H1 (cell line): ENCODE results near the gene PGP. TPM values are rescaled to one million over a fixed set of nuclear protein-coding genes. Genes with fewer than 3 reads are reported as not detected.
A peak's percentile ranks its signal among the peaks of the same experiment; 100 is the strongest.

Source experiments
- CTCF ChIA-PET: fragments of 300-600 bp; sonication (Branson Sonifier 250); formaldehyde crosslinking; loops from one replicate; lab custom pipeline; 2021; ENCODE audit not compliant: partially characterized antibody; lab: Charles Lee
- POLR2A ChIA-PET: fragments of 300-600 bp; sonication (Branson Sonifier 250); formaldehyde crosslinking; loops from one replicate; lab custom pipeline; 2021; ENCODE audit warnings: inconsistent platforms; ENCODE audit not compliant: partially characterized antibody; lab: Charles Lee
- DNase-seq, 2 experiments: peaks; one replicate each; pipeline versions ENCODE4 v3.0.0 to v3.0.0-alpha.2; 2010 to 2022; ENCODE audit warnings: low spot score in 2 of 2, low read depth in 1 of 2, mixed read lengths in 1 of 2
- FAIRE-seq: peaks from 2 replicates; lab custom pipeline; 2011; peaks lifted over from hg19 to GRCh38; lab: Jason Lieb, UNC
- H2AFZ ChIP-seq: 2 replicates; pipeline ENCODE4 v1.8.1; 2012; ENCODE audit warnings: low read length, inconsistent platforms
- H2AK5ac ChIP-seq: 2 replicates; pipeline ENCODE4 v1.6.1; 2013; ENCODE audit warnings: low read depth, low read length
- H2BK120ac ChIP-seq: replicated peaks from 2 replicates; pipeline ENCODE3; 2013; ENCODE audit warnings: low read depth, low read length, inconsistent platforms
- H2BK12ac ChIP-seq: 2 replicates; pipeline ENCODE4 v1.6.1; 2013; ENCODE audit warnings: low read depth, low read length
- H2BK15ac ChIP-seq: 2 replicates; pipeline ENCODE4 v1.6.1; 2013; ENCODE audit warnings: low read length
- H2BK20ac ChIP-seq: 2 replicates; pipeline ENCODE4 v1.6.1; 2013; ENCODE audit warnings: low read length
- H2BK5ac ChIP-seq: 2 replicates; pipeline ENCODE4 v1.6.1; 2013; ENCODE audit warnings: low read depth, low read length
- H3K14ac ChIP-seq: 2 replicates; pipeline ENCODE4 v1.6.1; 2013; ENCODE audit warnings: inconsistent platforms; ENCODE audit not compliant: insufficient read length
- H3K18ac ChIP-seq: 2 replicates; pipeline ENCODE4 v1.6.1; 2013; ENCODE audit warnings: low read length; ENCODE audit errors: extremely low read depth
- H3K23ac ChIP-seq: 2 replicates; pipeline ENCODE4 v1.6.1; 2013; ENCODE audit warnings: inconsistent platforms; ENCODE audit not compliant: insufficient read length
- H3K23me2 ChIP-seq: 2 replicates; pipeline ENCODE4 v1.6.1; 2013; ENCODE audit warnings: low read depth, low read length
- H3K27ac ChIP-seq: 2 replicates; pipeline ENCODE4 v1.6.1; 2011; ENCODE audit warnings: low read depth, low read length, inconsistent platforms
- H3K27me3 ChIP-seq, 4 experiments: replicated peaks in 1 of 4; 1 replicate in 1 of 4; 2 replicates in 3 of 4; pipeline versions ENCODE4 v1.6.1 to v1.8.1; 2011 to 2013; ENCODE audit warnings: low read length in 3 of 4, mild to moderate bottlenecking in 3 of 4, inconsistent platforms in 2 of 4, mixed read lengths in 2 of 4, moderate library complexity in 1 of 4; ENCODE audit not compliant: control insufficient read depth in 3 of 4, insufficient read depth in 3 of 4; ENCODE audit errors: extremely low read depth in 1 of 4
- H3K36me3 ChIP-seq, 4 experiments: 2 replicates each; pipeline versions ENCODE4 v1.6.1 to v1.8.1; 2011 to 2013; ENCODE audit warnings: mild to moderate bottlenecking in 4 of 4, low read length in 3 of 4, moderate library complexity in 2 of 4, control low read depth in 1 of 4, inconsistent platforms in 1 of 4; ENCODE audit not compliant: insufficient read depth in 4 of 4, control insufficient read depth in 2 of 4
- H3K4ac ChIP-seq: replicated peaks from 2 replicates; pipeline ENCODE3; 2013; ENCODE audit warnings: low read length, low read depth, mixed read lengths, inconsistent platforms; ENCODE audit not compliant: insufficient read length
- H3K4me1 ChIP-seq, 4 experiments: replicated peaks in 1 of 4; 1 replicate in 1 of 4; 2 replicates in 3 of 4; pipeline versions ENCODE4 v1.6.1 to v1.8.1; 2011 to 2013; ENCODE audit warnings: low read length in 3 of 4, inconsistent platforms in 2 of 4, mixed read lengths in 1 of 4; ENCODE audit not compliant: insufficient read depth in 4 of 4, control insufficient read depth in 3 of 4
- H3K4me2 ChIP-seq, 2 experiments: 2 replicates each; pipeline versions ENCODE4 v1.6.1 to v1.8.1; 2011 to 2013; ENCODE audit warnings: low read depth in 2 of 2, low read length in 2 of 2, control low read depth in 1 of 2, inconsistent platforms in 1 of 2, mild to moderate bottlenecking in 1 of 2; ENCODE audit not compliant: insufficient read depth in 1 of 2
- H3K4me3 ChIP-seq, 4 experiments: fragments of 200-600, 300-600 bp in 1 of 4; sonication (generic), shearing (Covaris generic), sonication (Bioruptor Twin) in 1 of 4; 2 replicates each; pipeline versions ENCODE4 v1.5.1 to v1.8.1; 2011 to 2016; ENCODE audit warnings: low read length in 4 of 4, low read depth in 3 of 4, control low read depth in 2 of 4, inconsistent platforms in 2 of 4, mild to moderate bottlenecking in 2 of 4, mixed read lengths in 1 of 4, moderate library complexity in 1 of 4; ENCODE audit not compliant: insufficient read depth in 2 of 4; ENCODE audit errors: extremely low read depth in 1 of 4
- H3K56ac ChIP-seq: replicated peaks from 2 replicates; pipeline ENCODE3; 2013; ENCODE audit warnings: low read depth, mild to moderate bottlenecking, mixed read lengths, low read length, inconsistent platforms; ENCODE audit not compliant: insufficient read length
- H3K79me1 ChIP-seq: 2 replicates; pipeline ENCODE4 v1.6.1; 2013; ENCODE audit warnings: low read depth, low read length, control low read depth
- H3K79me2 ChIP-seq, 2 experiments: 2 replicates each; pipeline versions ENCODE4 v1.6.1 to v1.8.1; 2012 to 2013; ENCODE audit warnings: low read length in 2 of 2, mild to moderate bottlenecking in 2 of 2, inconsistent platforms in 1 of 2; ENCODE audit not compliant: insufficient read depth in 2 of 2, control insufficient read depth in 1 of 2
- H3K9ac ChIP-seq, 4 experiments: replicated peaks in 1 of 4; 1 replicate in 1 of 4; 2 replicates in 3 of 4; pipeline versions ENCODE4 v1.6.1 to v1.8.1; 2011 to 2013; ENCODE audit warnings: low read depth in 3 of 4, low read length in 3 of 4, control low read depth in 2 of 4, mild to moderate bottlenecking in 2 of 4, moderate library complexity in 2 of 4, inconsistent platforms in 1 of 4; ENCODE audit errors: extremely low read depth in 1 of 4
- H3K9me3 ChIP-seq, 2 experiments: 2 replicates each; pipeline versions ENCODE4 v1.6.1 to v1.8.1; 2012 to 2013; ENCODE audit warnings: mild to moderate bottlenecking in 2 of 2, moderate library complexity in 2 of 2, control low read depth in 1 of 2, inconsistent platforms in 1 of 2, low read depth in 1 of 2, low read length in 1 of 2, mixed read lengths in 1 of 2; ENCODE audit not compliant: insufficient read depth in 2 of 2
- H4K20me1 ChIP-seq, 2 experiments: replicated peaks in 1 of 2; 2 replicates each; pipeline versions ENCODE3 to v1.8.1; 2011 to 2013; ENCODE audit warnings: inconsistent platforms in 2 of 2, low read length in 2 of 2, mild to moderate bottlenecking in 1 of 2; ENCODE audit not compliant: insufficient read depth in 2 of 2, control insufficient read depth in 1 of 2
- H4K5ac ChIP-seq: 2 replicates; pipeline ENCODE4 v1.6.1; 2013; ENCODE audit warnings: low read length, low read depth, mixed read lengths, inconsistent platforms; ENCODE audit not compliant: insufficient read length
- H4K8ac ChIP-seq: 2 replicates; pipeline ENCODE4 v1.8.0; 2013; ENCODE audit warnings: mild to moderate bottlenecking, moderate library complexity, low read length, inconsistent platforms; ENCODE audit not compliant: insufficient read depth; ENCODE audit errors: extremely low read depth
- H4K91ac ChIP-seq: replicated peaks from 2 replicates; pipeline ENCODE3; 2013; ENCODE audit warnings: low read length, mixed read lengths, inconsistent platforms; ENCODE audit not compliant: insufficient read length
- CBX8 ChIP-seq: fragments of 300-800, 300-1000 bp; sonication (generic); IDR thresholded peaks from 2 replicates; pipeline ENCODE4 v1.7.1; 2016; ENCODE audit warnings: low read depth, low read length, borderline replicate concordance
- CHD1 ChIP-seq: IDR thresholded peaks from 2 replicates; pipeline ENCODE4 v1.6.1; 2012; ENCODE audit warnings: low read depth, low read length, improper control_type of control experiment
- CHD2 ChIP-seq: IDR thresholded peaks from 2 replicates; pipeline ENCODE4 v1.6.1; 2012; ENCODE audit warnings: low read length, improper control_type of control experiment
- EP300 ChIP-seq, 2 experiments: IDR thresholded peaks; 1 replicate in 1 of 2; 2 replicates in 1 of 2; pipeline ENCODE4 v1.6.1; 2011 to 2012; ENCODE audit warnings: low read depth in 2 of 2, low read length in 2 of 2, mild to moderate bottlenecking in 2 of 2, borderline replicate concordance in 1 of 2, inconsistent platforms in 1 of 2, moderate library complexity in 1 of 2
- FOSL1 ChIP-seq: IDR thresholded peaks from 2 replicates; pipeline ENCODE4 v1.6.1; 2011; ENCODE audit warnings: mild to moderate bottlenecking, low read depth, low read length, moderate library complexity; ENCODE audit not compliant: insufficient read depth
- KDM4A ChIP-seq: IDR thresholded peaks from one replicate; pipeline ENCODE4 v1.7.1; 2012; ENCODE audit warnings: low read depth, mild to moderate bottlenecking, moderate library complexity, low read length, inconsistent platforms; ENCODE audit not compliant: severe bottlenecking
- MAX ChIP-seq: IDR thresholded peaks from 2 replicates; pipeline ENCODE4 v1.6.1; 2012; ENCODE audit warnings: inconsistent platforms
- RXRA ChIP-seq: IDR thresholded peaks from 2 replicates; pipeline ENCODE4 v1.6.1; 2011; ENCODE audit warnings: low read depth, mild to moderate bottlenecking, low read length, moderate library complexity; ENCODE audit not compliant: insufficient read depth
- TAF1 ChIP-seq: IDR thresholded peaks from 2 replicates; pipeline ENCODE4 v1.6.1; 2011; ENCODE audit warnings: mild to moderate bottlenecking, low read depth, low read length
- TAF7 ChIP-seq: optimal IDR thresholded peaks from 2 replicates; pipeline ENCODE3; 2011; ENCODE audit warnings: low read depth, mild to moderate bottlenecking, inconsistent platforms, low read length, moderate library complexity, borderline replicate concordance
- ZNF274 ChIP-seq: IDR thresholded peaks from 2 replicates; pipeline ENCODE4 v1.7.0; 2012; ENCODE audit warnings: low read length, borderline replicate concordance; ENCODE audit errors: extremely low read depth
- whole genome bisulfite sequencing, 2 experiments: shearing (Covaris generic) in 1 of 2; methylation state at CpG; one replicate each; pipeline versions ENCODE4 v1.1.6 to v1.1.7; 2013 to 2015; ENCODE audit warnings: low lambda C conversion rate in 2 of 2, mixed read lengths in 2 of 2, inconsistent platforms in 1 of 2, low coverage in 1 of 2, missing lambda C conversion rate in 1 of 2; ENCODE audit not compliant: insufficient replicate concordance in 2 of 2, insufficient coverage in 1 of 2, insufficient read length in 1 of 2; ENCODE audit errors: extremely low coverage in 1 of 2, missing lambda C conversion rate in 1 of 2; 5-methylcytosine and 5-hydroxymethylcytosine counted together
- polyA plus RNA-seq, 7 experiments: library from polyadenylated mRNA; depleted of rRNA in 3 of 7; stranded (reverse) in 5 of 7; unstranded in 2 of 7; fragments of >200 nt in 5 of 7; fragments of 200-250 nt in 2 of 7; gene quantifications; 1 replicate in 5 of 7; 2 replicates in 1 of 7; 4 replicates in 1 of 7; pipeline versions ENCODE4 v1.2.1 to v1.2.3, GENCODE V29; 2011 to 2013; ENCODE audit warnings: missing spikeins in 2 of 7, mixed read lengths in 2 of 7
- total RNA-seq: library from RNA; stranded (reverse); fragmentation: NEBNext Ultra II Directional; extraction: Animal tissue kit (Norgen Biotek cat#: 25700); gene quantifications from 2 replicates; pipeline ENCODE4 v1.2.1, GENCODE V29; 2021

Gene PGP
- total and polyA plus RNA-seq, 2 of the 8 experiments (the other 6 are each of a cell fraction or from before 2014, with no cell fraction given) = 30.9 to 55.9 TPM

GRCh38 chr16:2196162-2196980, 18.3 kb downstream of the PGP start, which contains the start of gene CASKIN1:
TSS of gene CASKIN1 (minus strand) at chr16:2196605. CDS start at chr16:2196432, 173 bp downstream.
- peak within 1 kb of the TSS; percentile 24; the same call in 1 of the 2 replicates for H2AK5ac ChIP-seq
- peaks cover 4 to 34% (median 24%) of the 10 kb centered on the region in 4 experiments for H3K27me3 ChIP-seq
- DNase-seq (no peak), FAIRE-seq (no peak)
- H4K91ac ChIP-seq = peak within 1 kb of the TSS; percentile 85
- no peak within 1 kb of the TSS for H3K14ac ChIP-seq
- peaks cover 4 to 14% of the 10 kb centered on the region in 2 experiments for H4K20me1 ChIP-seq
- no peak within 1 kb of the TSS for H3K9ac ChIP-seq
- no peak within 1 kb of the TSS for H2AFZ ChIP-seq
- no peak within 1 kb of the TSS for H4K5ac ChIP-seq
- no peak within 1 kb of the TSS for H3K23ac ChIP-seq
- no peak within 1 kb of the TSS for H2BK120ac ChIP-seq
- CTCF ChIA-PET = interaction anchor here (0.6 to 3.2 kb wide), 8 partner anchors 7 to 467 kb away, joined by 3 to 26 read pairs (median 9); partner anchors contain the start of genes BRICD5, DNASE1L2 and ECI1
- peak within 1 kb of the TSS; percentile 72 for H2BK15ac ChIP-seq
- H3K18ac ChIP-seq = no peak within 1 kb of the TSS; the same call in 1 of the 2 replicates
- peak within 1 kb of the TSS; percentile 89 for H4K8ac ChIP-seq
- 0% methylated on average over 7 of the region's 129 CpGs; no CpG with 5 or more reads in 1 of the 2 experiments for WGBS, 2 experiments
- H3K79me1 ChIP-seq = no peaks in the 10 kb centered on the region
- no peaks in the 10 kb centered on the region for H3K79me2 ChIP-seq
- peaks cover 8% of the 10 kb centered on the region; the same call in 1 of the 2 replicates for H3K23me2 ChIP-seq
- H3K4me1 ChIP-seq = peaks cover 0 to 10% (median 3%) of the 10 kb centered on the region in 4 experiments; a peak in 4 of 7 replicates
- peak within 1 kb of the TSS; percentile 39 to 74 (median 48) for H3K4me3 ChIP-seq
- H3K4me2 ChIP-seq = peak within 1 kb of the TSS; percentile 52 to 97
- no peak within 1 kb of the TSS for H2BK20ac ChIP-seq
- no peak within 1 kb of the TSS for H2BK12ac ChIP-seq
- no peak within 1 kb of the TSS for H3K27ac ChIP-seq
- H3K9me3 ChIP-seq = no peaks in the 10 kb centered on the region
- no peak within 1 kb of the TSS for H2BK5ac ChIP-seq
- no peaks in the 10 kb centered on the region for H3K36me3 ChIP-seq
- POLR2A ChIA-PET = interaction anchor here (0.8 to 6.9 kb wide), 14 partner anchors 10 to 56 kb away, joined by 3 to 63 read pairs (median 6); partner anchors contain the start of genes BRICD5, DNASE1L2, ECI1 and MLST8
- H3K56ac ChIP-seq = no peak within 1 kb of the TSS
- H3K4ac ChIP-seq = peak within 1 kb of the TSS; percentile 69
- TF ChIP-seq KDM4A (peak; percentile 2), TAF1 (no peak), ZNF274 (no peak), MAX (peak; percentile 26; the same call in 1 of the 2 replicates), TAF7 (no peak), EP300 (IDR thresholded peaks at IDR 0.05; ENCODE audit: borderline replicate concordance in 1 of 2, low read depth in 2 of 2, low read length in 2 of 2) (no peak), CHD2 (no peak), FOSL1 (0 out of 2 replicates have a peak, but pooled peaks have one; percentile 20), RXRA (no peak), CHD1 (no peak), CBX8 (no peak)
